SK-N-MC (cell line): Measurements from ENCODE around the gene TMEM164.

ENCODE experiments used
- EZH2 ChIP-seq: fragments of 200-600 bp; sonication (generic); IDR thresholded peaks from one replicate; pipeline ENCODE4 v1.6.1; 2017; ENCODE audit warnings: antibody characterized with exemption
- FOXP2 ChIP-seq: optimal IDR thresholded peaks from 2 replicates; pipeline ENCODE3; 2011; ENCODE audit warnings: mild to moderate bottlenecking, moderate library complexity; ENCODE audit not compliant: insufficient read depth; ENCODE audit errors: extremely low read length, control extremely low read depth
- POLR2AphosphoS5 ChIP-seq: IDR thresholded peaks from 2 replicates; pipeline ENCODE4 v1.6.1; 2012; ENCODE audit warnings: mild to moderate bottlenecking, low read depth, low read length, borderline replicate concordance

DNA sequence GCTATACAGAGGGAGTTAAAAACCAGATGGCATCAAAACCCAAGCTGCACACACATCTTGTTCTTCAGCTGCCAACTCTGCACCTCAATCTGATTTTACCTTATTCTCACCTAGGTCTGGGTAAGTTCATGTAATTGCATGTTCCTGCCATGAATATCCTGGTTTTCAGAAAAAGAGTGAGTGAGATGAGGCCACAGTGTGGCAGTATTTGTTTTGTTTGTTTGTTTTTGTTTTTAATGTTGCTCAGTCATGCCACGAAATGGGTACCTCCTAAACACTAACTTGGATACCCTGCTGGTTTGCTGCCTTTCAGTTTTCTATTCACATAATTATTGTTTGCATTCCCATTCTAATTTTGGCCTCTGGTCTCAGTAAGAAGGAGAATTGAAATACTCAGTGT, 22.5 kb downstream of the TMEM164 start:
- TF ChIP-seq EZH2 (no peak), POLR2AphosphoS5 (no peak), FOXP2 (no peak)
